ENCODE results near the gene RBP3.

DNA sequence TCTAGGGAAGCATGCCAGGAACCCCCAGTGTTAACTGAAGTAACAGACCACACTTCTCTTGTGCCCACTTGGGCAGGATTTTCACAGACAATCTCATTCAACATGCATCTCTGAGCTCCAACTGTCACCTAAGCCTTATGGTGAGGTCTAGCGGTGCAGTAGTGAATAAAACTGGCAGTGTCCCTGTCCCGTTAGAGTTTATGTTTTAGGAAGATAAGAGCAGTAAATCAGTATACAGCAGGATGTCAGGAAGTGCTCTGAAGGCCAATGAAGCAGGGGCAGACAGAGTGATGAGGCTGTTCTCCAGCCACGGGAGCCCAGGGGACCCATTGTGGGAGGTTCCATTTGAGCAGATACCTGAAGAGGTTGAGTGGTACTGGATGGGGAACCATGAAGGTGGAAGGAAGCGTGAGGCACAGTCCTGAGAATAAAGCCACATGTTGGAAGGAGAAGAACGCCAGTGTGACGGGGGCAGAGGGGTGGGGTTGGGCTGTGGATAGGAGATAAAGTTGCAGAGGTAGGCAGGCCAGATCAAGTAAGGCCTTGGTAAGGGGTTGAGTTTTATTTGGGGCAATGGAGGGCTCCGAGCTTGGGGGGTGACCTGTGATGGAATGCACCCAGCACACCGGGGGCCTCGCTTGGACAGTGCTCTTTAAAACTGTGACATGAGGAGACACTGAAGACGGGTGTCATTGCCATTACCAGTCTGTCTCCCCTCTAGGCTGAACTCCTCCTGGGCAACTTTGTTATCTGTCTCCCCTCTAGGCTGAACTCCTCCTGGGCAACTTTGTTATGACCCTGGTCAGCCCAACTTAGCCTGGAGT lies 41.6 kb upstream of the RBP3 start:
- TF ChIP-seq, protein P1, sequence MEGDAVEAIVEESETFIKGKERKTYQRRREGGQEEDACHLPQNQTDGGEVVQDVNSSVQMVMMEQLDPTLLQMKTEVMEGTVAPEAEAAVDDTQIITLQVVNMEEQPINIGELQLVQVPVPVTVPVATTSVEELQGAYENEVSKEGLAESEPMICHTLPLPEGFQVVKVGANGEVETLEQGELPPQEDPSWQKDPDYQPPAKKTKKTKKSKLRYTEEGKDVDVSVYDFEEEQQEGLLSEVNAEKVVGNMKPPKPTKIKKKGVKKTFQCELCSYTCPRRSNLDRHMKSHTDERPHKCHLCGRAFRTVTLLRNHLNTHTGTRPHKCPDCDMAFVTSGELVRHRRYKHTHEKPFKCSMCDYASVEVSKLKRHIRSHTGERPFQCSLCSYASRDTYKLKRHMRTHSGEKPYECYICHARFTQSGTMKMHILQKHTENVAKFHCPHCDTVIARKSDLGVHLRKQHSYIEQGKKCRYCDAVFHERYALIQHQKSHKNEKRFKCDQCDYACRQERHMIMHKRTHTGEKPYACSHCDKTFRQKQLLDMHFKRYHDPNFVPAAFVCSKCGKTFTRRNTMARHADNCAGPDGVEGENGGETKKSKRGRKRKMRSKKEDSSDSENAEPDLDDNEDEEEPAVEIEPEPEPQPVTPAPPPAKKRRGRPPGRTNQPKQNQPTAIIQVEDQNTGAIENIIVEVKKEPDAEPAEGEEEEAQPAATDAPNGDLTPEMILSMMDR (IDR thresholded peaks at IDR 0.05; ENCODE audit: poor library complexity, severe bottlenecking), result no peak
- TF ChIP-seq POLR2AphosphoS5 (IDR thresholded peaks at IDR 0.05), result no peak
- TF ChIP-seq, protein P2, sequence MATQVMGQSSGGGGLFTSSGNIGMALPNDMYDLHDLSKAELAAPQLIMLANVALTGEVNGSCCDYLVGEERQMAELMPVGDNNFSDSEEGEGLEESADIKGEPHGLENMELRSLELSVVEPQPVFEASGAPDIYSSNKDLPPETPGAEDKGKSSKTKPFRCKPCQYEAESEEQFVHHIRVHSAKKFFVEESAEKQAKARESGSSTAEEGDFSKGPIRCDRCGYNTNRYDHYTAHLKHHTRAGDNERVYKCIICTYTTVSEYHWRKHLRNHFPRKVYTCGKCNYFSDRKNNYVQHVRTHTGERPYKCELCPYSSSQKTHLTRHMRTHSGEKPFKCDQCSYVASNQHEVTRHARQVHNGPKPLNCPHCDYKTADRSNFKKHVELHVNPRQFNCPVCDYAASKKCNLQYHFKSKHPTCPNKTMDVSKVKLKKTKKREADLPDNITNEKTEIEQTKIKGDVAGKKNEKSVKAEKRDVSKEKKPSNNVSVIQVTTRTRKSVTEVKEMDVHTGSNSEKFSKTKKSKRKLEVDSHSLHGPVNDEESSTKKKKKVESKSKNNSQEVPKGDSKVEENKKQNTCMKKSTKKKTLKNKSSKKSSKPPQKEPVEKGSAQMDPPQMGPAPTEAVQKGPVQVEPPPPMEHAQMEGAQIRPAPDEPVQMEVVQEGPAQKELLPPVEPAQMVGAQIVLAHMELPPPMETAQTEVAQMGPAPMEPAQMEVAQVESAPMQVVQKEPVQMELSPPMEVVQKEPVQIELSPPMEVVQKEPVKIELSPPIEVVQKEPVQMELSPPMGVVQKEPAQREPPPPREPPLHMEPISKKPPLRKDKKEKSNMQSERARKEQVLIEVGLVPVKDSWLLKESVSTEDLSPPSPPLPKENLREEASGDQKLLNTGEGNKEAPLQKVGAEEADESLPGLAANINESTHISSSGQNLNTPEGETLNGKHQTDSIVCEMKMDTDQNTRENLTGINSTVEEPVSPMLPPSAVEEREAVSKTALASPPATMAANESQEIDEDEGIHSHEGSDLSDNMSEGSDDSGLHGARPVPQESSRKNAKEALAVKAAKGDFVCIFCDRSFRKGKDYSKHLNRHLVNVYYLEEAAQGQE (IDR thresholded peaks at IDR 0.05; ENCODE audit: borderline replicate concordance), result no peak
- TF ChIP-seq MXI1 (conservative IDR thresholded peaks at IDR 0.05; ENCODE audit: poor library complexity, severe bottlenecking), result no peak
- no peak for TF ChIP-seq SMC3 (conservative IDR thresholded peaks at IDR 0.05; ENCODE audit: poor library complexity)
- no peak for TF ChIP-seq EZH2 (IDR thresholded peaks at IDR 0.05; ENCODE audit: borderline replicate concordance, insufficient read depth, low read length, poor library complexity, severe bottlenecking)
- no peak for TF ChIP-seq TAF1 (IDR thresholded peaks at IDR 0.05; ENCODE audit: low read depth)
- no peak for TF ChIP-seq RAD21 (conservative IDR thresholded peaks at IDR 0.05)
- no peak for TF ChIP-seq EP300 (conservative IDR thresholded peaks at IDR 0.05; ENCODE audit: poor library complexity, severe bottlenecking)

Measured in neural cell (in vitro differentiated cells).